ENCODE data around the gene GPR15LG.

GPR15LG gene

DNA sequence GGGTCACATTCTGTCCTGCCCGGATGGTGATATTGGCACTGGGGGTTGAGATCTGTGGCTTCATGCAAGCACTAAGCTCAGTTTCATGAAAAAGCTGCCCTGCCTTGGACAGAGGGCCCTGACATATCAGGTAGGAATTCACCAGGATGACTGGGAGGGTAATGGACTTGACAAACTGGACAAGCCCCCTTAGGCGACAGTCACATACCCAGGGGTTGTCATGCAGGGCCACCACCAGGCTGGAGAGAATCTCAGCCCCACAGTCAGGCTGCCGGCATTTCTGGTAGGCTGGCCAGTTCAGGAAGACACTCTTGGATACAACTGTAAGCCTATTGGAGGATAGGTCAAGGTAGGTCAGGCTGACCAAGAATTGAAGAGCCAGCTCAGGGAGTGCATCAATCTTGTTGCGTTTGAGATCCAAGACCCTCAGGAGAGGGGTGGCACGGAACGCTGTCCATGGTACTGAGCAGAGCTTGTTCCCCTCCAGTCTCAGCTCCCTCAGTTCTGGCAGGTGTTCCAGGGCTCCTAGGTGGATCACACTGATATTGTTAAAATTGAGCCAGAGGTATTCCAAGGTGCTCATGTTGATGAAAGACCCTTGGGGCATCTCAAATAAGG is 50.9 kb downstream of the GPR15LG start:
- intact Hi-C loops (cut with micrococcal nuclease), result no loop called here
- no peaks in the 10 kb centered on the region for H3K4me1 Mint-ChIP-seq (ENCODE audit: low read depth)
- no peaks in the 10 kb centered on the region for H3K36me3 Mint-ChIP-seq (ENCODE audit: low read depth)
- H3K4me3 Mint-ChIP-seq, result no peak overlapping the region
- no peaks in the 10 kb centered on the region for H3K9me3 Mint-ChIP-seq
- peaks cover 1% of the 10 kb centered on the region for H3K27me3 Mint-ChIP-seq
- no peak overlapping the region for H3K27ac Mint-ChIP-seq

DNA sequence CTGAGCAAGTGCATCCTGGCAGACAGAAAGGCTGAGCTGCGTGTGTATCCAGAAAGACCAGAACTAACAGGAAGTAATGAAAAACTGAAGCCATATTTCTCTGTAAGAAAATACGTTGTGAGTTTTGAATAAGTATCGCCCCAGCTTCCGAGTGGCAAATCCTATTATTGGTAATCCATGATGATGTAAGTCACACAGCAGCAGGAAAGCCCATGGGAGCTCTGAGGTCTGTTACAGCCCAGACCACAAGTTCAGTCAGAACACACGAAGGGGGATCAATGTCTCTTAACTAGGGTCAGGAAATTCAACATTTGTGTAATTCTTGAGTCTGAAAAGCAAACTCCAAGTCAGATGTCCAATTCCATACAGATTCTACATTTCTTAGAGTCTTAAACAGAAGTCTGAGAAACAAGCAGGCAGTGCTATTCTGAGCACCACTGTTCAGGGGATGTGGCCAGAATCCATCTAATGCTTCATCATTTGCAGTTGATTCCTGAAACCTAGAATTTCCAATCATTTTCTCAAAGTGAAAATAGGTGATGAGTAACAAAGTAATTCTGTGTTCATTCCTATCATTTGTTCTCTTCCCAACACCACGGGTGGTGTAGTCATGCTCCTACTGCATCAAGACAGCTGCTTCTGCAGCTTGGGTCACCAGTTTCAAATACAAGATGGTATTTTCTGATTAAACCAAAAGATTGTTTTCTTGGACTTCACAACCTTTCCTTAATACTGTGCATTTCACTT is 52.0 kb downstream of the GPR15LG start, which contains the start of gene LRIT2:
TSS of gene LRIT2 (minus strand) at position 118 of the 747 bp plus-strand sequence. CDS start at position 94, 24 bp downstream.
- Mint-ChIP-seq H3K4me1 (ENCODE audit: low read depth) (no peaks in the 10 kb centered on the region), H3K9me3 (no peaks in the 10 kb centered on the region), H3K27me3 (peaks cover under 1% of the 10 kb centered on the region), H3K4me3 (no peak within 1 kb of the TSS), H3K27ac (no peak within 1 kb of the TSS), H3K36me3 (ENCODE audit: low read depth) (no peaks in the 10 kb centered on the region)
- intact Hi-C loops (cut with micrococcal nuclease), result no loop called here

- intact Hi-C loops (cut with micrococcal nuclease), result no loop called here
- Mint-ChIP-seq H3K4me1 (ENCODE audit: low read depth) (no peaks in the 10 kb centered on the region), H3K4me3 (no peak overlapping the region), H3K27me3 (peaks cover 1% of the 10 kb centered on the region), H3K9me3 (no peaks in the 10 kb centered on the region), H3K36me3 (ENCODE audit: low read depth) (no peaks in the 10 kb centered on the region), H3K27ac (no peak overlapping the region)
Measured at GRCh38 chr10:84226616-84227015, 53.0 kb downstream of the GPR15LG start.

- no peaks in the 10 kb centered on the region for H3K4me1 Mint-ChIP-seq (ENCODE audit: low read depth)
- H3K27me3 Mint-ChIP-seq, result peaks cover 1% of the 10 kb centered on the region
- H3K4me3 Mint-ChIP-seq, result no peak overlapping the region
- intact Hi-C loops (cut with micrococcal nuclease), result no loop called here
- H3K36me3 Mint-ChIP-seq (ENCODE audit: low read depth), result no peaks in the 10 kb centered on the region
- H3K9me3 Mint-ChIP-seq, result no peaks in the 10 kb centered on the region
- H3K27ac Mint-ChIP-seq, result no peak overlapping the region
Measured at GRCh38 chr10:84227810-84228209, 54.2 kb downstream of the GPR15LG start.

DNA sequence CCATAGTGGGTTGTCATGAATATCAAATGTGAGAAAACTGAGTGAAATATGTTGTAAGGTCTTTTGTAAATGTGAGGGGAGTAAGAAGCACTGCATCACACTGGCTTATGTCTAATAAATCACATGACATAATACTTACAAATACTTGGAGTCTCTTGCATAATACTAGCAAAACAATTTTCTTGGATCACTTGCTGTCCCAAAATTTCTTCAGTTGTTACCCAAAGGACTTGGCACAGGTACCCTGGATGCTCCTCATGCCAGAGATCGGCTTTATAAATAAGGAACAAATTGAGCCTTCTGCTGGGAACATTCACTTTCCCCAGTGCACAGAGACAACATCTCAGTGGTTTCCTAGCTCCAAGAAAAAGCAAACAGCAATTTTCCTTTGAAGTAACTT is 56.8 kb downstream of the GPR15LG start:
- Mint-ChIP-seq H3K36me3 (ENCODE audit: low read depth) (no peaks in the 10 kb centered on the region), H3K27me3 (peaks cover 1% of the 10 kb centered on the region), H3K9me3 (no peaks in the 10 kb centered on the region), H3K4me1 (ENCODE audit: low read depth) (no peaks in the 10 kb centered on the region), H3K4me3 (no peak overlapping the region), H3K27ac (no peak overlapping the region)
- intact Hi-C loops (cut with micrococcal nuclease), result no loop called here

- Mint-ChIP-seq H3K27me3 (peaks cover 5% of the 10 kb centered on the region), H3K4me3 (no peak overlapping the region), H3K36me3 (ENCODE audit: low read depth) (no peaks in the 10 kb centered on the region), H3K27ac (no peak overlapping the region), H3K4me1 (ENCODE audit: low read depth) (no peaks in the 10 kb centered on the region), H3K9me3 (no peaks in the 10 kb centered on the region)
- intact Hi-C loops (cut with micrococcal nuclease), result no loop called here
Measured at GRCh38 chr10:84232376-84232775, 58.8 kb downstream of the GPR15LG start.

GRCh38 chr10:84233940-84234339 is 60.3 kb downstream of the GPR15LG start:
- Mint-ChIP-seq H3K27ac (no peak overlapping the region), H3K27me3 (peaks cover 10% of the 10 kb centered on the region), H3K9me3 (no peaks in the 10 kb centered on the region), H3K36me3 (ENCODE audit: low read depth) (no peaks in the 10 kb centered on the region), H3K4me1 (ENCODE audit: low read depth) (no peaks in the 10 kb centered on the region), H3K4me3 (no peak overlapping the region)
- intact Hi-C loops (cut with micrococcal nuclease), result no loop called here

- Mint-ChIP-seq H3K27ac (no peak overlapping the region), H3K27me3 (peaks cover 13% of the 10 kb centered on the region)
Measured at GRCh38 chr10:84234479-84234878, 60.9 kb downstream of the GPR15LG start.

More at GRCh38 chr10:84234479-84234878, 60.9 kb downstream of the GPR15LG start:
- Mint-ChIP-seq H3K9me3 (no peaks in the 10 kb centered on the region), H3K4me1 (ENCODE audit: low read depth) (no peaks in the 10 kb centered on the region), H3K36me3 (ENCODE audit: low read depth) (no peaks in the 10 kb centered on the region), H3K4me3 (no peak overlapping the region)
- intact Hi-C loops (cut with micrococcal nuclease), result no loop called here

Measured in dendritic cell treated with granulocyte-macrophage colony-stimulating factor and Interleukin-4, amounts not matched to agents 40 ng/mL and 50 ng/mL, for 4 days (primary cell).